Lower leg skin (tissue), 3 donors: ENCODE measurements around the gene CORO7.

Experiments
- CTCF ChIP-seq, 3 donors: fragments of 450-650 bp; IDR thresholded peaks; one replicate each; pipeline ENCODE4 v1.5.1; 2016; ENCODE audit warnings: antibody characterized with exemption in 3 of 3, mild to moderate bottlenecking in 3 of 3, moderate library complexity in 2 of 3
- POLR2A ChIP-seq, 2 donors: fragments of 450-650 bp; IDR thresholded peaks; one replicate each; pipeline ENCODE4 v1.6.1; 2016 to 2017; ENCODE audit warnings: antibody characterized with exemption in 2 of 2, mild to moderate bottlenecking in 1 of 2, moderate library complexity in 1 of 2

GRCh38 chr16:4318967-4319366, 97.4 kb downstream of the CORO7 start:
- TF ChIP-seq POLR2A (IDR thresholded peaks at IDR 0.05) = no peak
- no peak for TF ChIP-seq CTCF (IDR thresholded peaks at IDR 0.05)
